Measurements from ENCODE around the gene TUBB2B. TPM values are rescaled to one million over a fixed set of nuclear protein-coding genes. Genes with fewer than 3 reads are reported as not detected.
"Not testable (repeated sequence)": the region's sequence is repeated elsewhere in the genome, so short reads cannot be mapped to it uniquely, and the experiment has no call there.

The TUBB2B gene
- total and polyA plus RNA-seq, 8 donors = 1.9 to 17.6 (median 5.3) TPM

- 89 to 93% methylated on average over 4 of the region's 4 CpGs for WGBS, 2 donors
- ATAC-seq (no peak), FAIRE-seq (no peak), DNase-seq (no peak)
- no peaks in the 10 kb centered on the region for H3K36me3 ChIP-seq
- H3K9me3 ChIP-seq = no peaks in the 10 kb centered on the region
- intact Hi-C loops (cut with DNase I) = no loop called here
- no peak overlapping the region for H3K4me3 ChIP-seq
- H3K27me3 ChIP-seq = no peaks in the 10 kb centered on the region
- no peak overlapping the region for H3K27ac ChIP-seq
- TF ChIP-seq CTCF (IDR thresholded peaks at IDR 0.05) = no peak
- H3K4me1 ChIP-seq = no peaks in the 10 kb centered on the region
Measured at GRCh38 chr6:3242768-3243167, 15.3 kb upstream of the TUBB2B start.

GRCh38 chr6:3241745-3242144 is 14.3 kb upstream of the TUBB2B start:
- FAIRE-seq; intact Hi-C loops (cut with DNase I); DNase-seq: not testable (repeated sequence)

GRCh38 chr6:3240595-3240994 is 13.1 kb upstream of the TUBB2B start:
- Histone ChIP-seq H3K36me3 (no peaks in the 10 kb centered on the region), H3K4me1 (no peaks in the 10 kb centered on the region), H3K4me3 (no peak overlapping the region), H3K27me3 (no peaks in the 10 kb centered on the region), H3K9me3 (no peaks in the 10 kb centered on the region), H3K27ac (no peak overlapping the region)
- ATAC-seq (no peak), DNase-seq (no peak), FAIRE-seq (no peak)
- intact Hi-C loops (cut with DNase I) = no loop called here
- TF ChIP-seq CTCF (IDR thresholded peaks at IDR 0.05) = no peak
- 77 to 78% methylated on average over 7 of the region's 7 CpGs for WGBS, 2 donors

More at GRCh38 chr6:3241745-3242144, 14.3 kb upstream of the TUBB2B start:
- not testable (repeated sequence) for H3K9me3 ChIP-seq, H3K27me3 ChIP-seq, ATAC-seq, H3K4me3 ChIP-seq, H3K27ac ChIP-seq, H3K36me3 ChIP-seq, H3K4me1 ChIP-seq
- 88 to 91% methylated on average over 4 of the region's 4 CpGs for WGBS, 2 donors

GRCh38 chr6:3239110-3239830 is 11.8 kb upstream of the TUBB2B start:
- H3K36me3 ChIP-seq = no peaks in the 10 kb centered on the region
- no peaks in the 10 kb centered on the region for H3K4me1 ChIP-seq
- H3K27ac ChIP-seq = no peak overlapping the region
- intact Hi-C loops (cut with DNase I) = no loop called here
- H3K9me3 ChIP-seq = no peaks in the 10 kb centered on the region
- ATAC-seq = peak in 2 of 4 donors; percentile 49
- TF ChIP-seq CTCF (IDR thresholded peaks at IDR 0.05) = no peak
- DNase-seq = no peak
- 69 to 73% methylated on average over 13 of the region's 13 CpGs for WGBS, 2 donors
- no peak overlapping the region for H3K4me3 ChIP-seq
- FAIRE-seq = no peak
- no peaks in the 10 kb centered on the region for H3K27me3 ChIP-seq

- Histone ChIP-seq H3K36me3 (no peaks in the 10 kb centered on the region), H3K27me3 (no peaks in the 10 kb centered on the region), H3K4me1 (no peaks in the 10 kb centered on the region), H3K4me3 (no peak overlapping the region), H3K27ac (no peak overlapping the region), H3K9me3 (no peaks in the 10 kb centered on the region)
- intact Hi-C loops (cut with DNase I) = no loop called here
- no peak for TF ChIP-seq CTCF (IDR thresholded peaks at IDR 0.05)
- ATAC-seq (peak in 1 of 4 donors; percentile 56), FAIRE-seq (no peak), DNase-seq (no peak)
- WGBS, 2 donors = 84% methylated on average over 24 of the region's 24 CpGs
Measured at GRCh38 chr6:3237761-3238662, 10.6 kb upstream of the TUBB2B start.

Data from pancreas (tissue), 10 donors.